KMS-11 (cell line): ENCODE results near the gene FBXO44.

ENCODE experiments used
- H2AFZ ChIP-seq: fragments of 200-600 bp; sonication (generic); 2 replicates; pipeline ENCODE4 v1.6.1; 2016; ENCODE audit warnings: antibody characterized with exemption, mixed run types, low read depth
- H3K27ac ChIP-seq: fragments of 200-600 bp; sonication (generic); 2 replicates; pipeline ENCODE4 v1.6.1; 2016; ENCODE audit warnings: mild to moderate bottlenecking, mixed run types
- H3K27me3 ChIP-seq: fragments of 200-600 bp; sonication (generic); 2 replicates; pipeline ENCODE4 v1.6.1; 2017; ENCODE audit warnings: mild to moderate bottlenecking, low read depth, mixed run types, moderate library complexity; ENCODE audit not compliant: insufficient read depth
- H3K36me3 ChIP-seq: fragments of 200-600 bp; sonication (generic); 2 replicates; pipeline ENCODE4 v1.6.1; 2017; ENCODE audit warnings: mild to moderate bottlenecking, mixed run types; ENCODE audit not compliant: insufficient read depth
- H3K4me1 ChIP-seq: fragments of 200-600 bp; sonication (generic); 2 replicates; pipeline ENCODE4 v1.6.1; 2016; ENCODE audit warnings: mild to moderate bottlenecking, low read depth, mixed run types; ENCODE audit not compliant: poor library complexity, severe bottlenecking
- H3K4me2 ChIP-seq: fragments of 200-600 bp; sonication (generic); 2 replicates; pipeline ENCODE4 v1.7.0; 2016; ENCODE audit warnings: mild to moderate bottlenecking, mixed run types
- H3K4me3 ChIP-seq: fragments of 200-600 bp; sonication (generic); IDR thresholded peaks from 2 replicates; pipeline ENCODE4 v1.6.1; 2017; ENCODE audit warnings: low read depth, low read length, mixed read lengths; ENCODE audit not compliant: insufficient read depth
- H3K79me2 ChIP-seq: fragments of 200-600 bp; sonication (generic); 2 replicates; pipeline ENCODE4 v1.6.1; 2016; ENCODE audit warnings: low read depth, mixed run types; ENCODE audit not compliant: insufficient read depth
- H3K9ac ChIP-seq: fragments of 200-600 bp; sonication (generic); 2 replicates; pipeline ENCODE4 v1.6.1; 2016; ENCODE audit warnings: mild to moderate bottlenecking, mixed run types
- H4K20me1 ChIP-seq: fragments of 200-600 bp; sonication (generic); 2 replicates; pipeline ENCODE4 v1.6.1; 2016; ENCODE audit warnings: mild to moderate bottlenecking, mixed run types; ENCODE audit not compliant: insufficient read depth
- TF ChIP-seq, protein P1 (sequence below): fragments of 200-600 bp; sonication (generic); conservative IDR thresholded peaks from 2 replicates; pipeline ENCODE4 v1.6.1; 2017; ENCODE audit warnings: low read depth, mild to moderate bottlenecking, antibody characterized with exemption, low read length, moderate library complexity, mixed read lengths

FBXO44 gene

GRCh38 chr1:11653861-11654136 is 878 bp upstream of the FBXO44 start:
- no peak overlapping the region for H2AFZ ChIP-seq
- no peak overlapping the region for H3K4me3 ChIP-seq
- H4K20me1 ChIP-seq: no peaks in the 10 kb centered on the region
- H3K79me2 ChIP-seq: no peaks in the 10 kb centered on the region
- H3K4me1 ChIP-seq: peaks cover 8% of the 10 kb centered on the region
- H3K4me2 ChIP-seq: no peak overlapping the region
- H3K9ac ChIP-seq: no peak overlapping the region
- no peaks in the 10 kb centered on the region for H3K27me3 ChIP-seq
- no peak overlapping the region for H3K27ac ChIP-seq
- H3K36me3 ChIP-seq: no peaks in the 10 kb centered on the region
- TF ChIP-seq, protein P1, sequence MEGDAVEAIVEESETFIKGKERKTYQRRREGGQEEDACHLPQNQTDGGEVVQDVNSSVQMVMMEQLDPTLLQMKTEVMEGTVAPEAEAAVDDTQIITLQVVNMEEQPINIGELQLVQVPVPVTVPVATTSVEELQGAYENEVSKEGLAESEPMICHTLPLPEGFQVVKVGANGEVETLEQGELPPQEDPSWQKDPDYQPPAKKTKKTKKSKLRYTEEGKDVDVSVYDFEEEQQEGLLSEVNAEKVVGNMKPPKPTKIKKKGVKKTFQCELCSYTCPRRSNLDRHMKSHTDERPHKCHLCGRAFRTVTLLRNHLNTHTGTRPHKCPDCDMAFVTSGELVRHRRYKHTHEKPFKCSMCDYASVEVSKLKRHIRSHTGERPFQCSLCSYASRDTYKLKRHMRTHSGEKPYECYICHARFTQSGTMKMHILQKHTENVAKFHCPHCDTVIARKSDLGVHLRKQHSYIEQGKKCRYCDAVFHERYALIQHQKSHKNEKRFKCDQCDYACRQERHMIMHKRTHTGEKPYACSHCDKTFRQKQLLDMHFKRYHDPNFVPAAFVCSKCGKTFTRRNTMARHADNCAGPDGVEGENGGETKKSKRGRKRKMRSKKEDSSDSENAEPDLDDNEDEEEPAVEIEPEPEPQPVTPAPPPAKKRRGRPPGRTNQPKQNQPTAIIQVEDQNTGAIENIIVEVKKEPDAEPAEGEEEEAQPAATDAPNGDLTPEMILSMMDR: no peak

- Histone ChIP-seq H3K4me3 (no peak overlapping the region), H3K9ac (no peak overlapping the region), H3K27me3 (no peaks in the 10 kb centered on the region), H2AFZ (no peak overlapping the region; the same call in 1 of the 2 replicates), H3K27ac (no peak overlapping the region), H3K36me3 (no peaks in the 10 kb centered on the region), H3K4me2 (peak overlapping the region; percentile 29; the same call in 1 of the 2 replicates), H3K79me2 (no peaks in the 10 kb centered on the region), H3K4me1 (peaks cover 8% of the 10 kb centered on the region), H4K20me1 (no peaks in the 10 kb centered on the region)
- TF ChIP-seq, protein P1: no peak
Measured at GRCh38 chr1:11654939-11655808, 497 bp downstream of the FBXO44 start.

DNA sequence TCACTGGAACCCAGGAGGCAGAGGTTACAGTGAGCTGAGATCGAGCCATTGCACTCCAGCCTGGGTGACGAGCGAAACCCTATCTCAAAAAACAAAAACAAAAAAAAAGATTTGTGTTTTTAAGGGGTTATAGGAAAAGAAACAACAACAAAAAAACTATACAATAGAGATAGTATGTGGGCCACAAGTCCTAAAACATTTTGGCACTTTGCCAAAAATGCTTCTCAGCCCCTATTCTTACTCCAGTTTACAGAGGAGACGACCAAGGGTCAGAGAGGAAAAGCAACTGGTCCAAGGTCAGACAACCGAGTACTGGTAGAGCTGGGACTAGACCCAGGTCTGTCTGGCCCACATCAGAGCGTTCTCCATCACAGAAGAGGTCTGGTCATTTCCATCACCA is 3.0 kb downstream of the FBXO44 start:
- Histone ChIP-seq H3K4me1 (no peaks in the 10 kb centered on the region), H3K36me3 (no peaks in the 10 kb centered on the region), H3K27ac (no peak overlapping the region), H3K27me3 (no peaks in the 10 kb centered on the region), H4K20me1 (no peaks in the 10 kb centered on the region), H3K4me2 (no peak overlapping the region), H3K4me3 (no peak overlapping the region), H2AFZ (no peak overlapping the region), H3K79me2 (no peaks in the 10 kb centered on the region), H3K9ac (no peak overlapping the region)
- TF ChIP-seq, protein P1: no peak

- Histone ChIP-seq H4K20me1 (no peaks in the 10 kb centered on the region), H3K27me3 (peaks cover 5% of the 10 kb centered on the region), H3K4me2 (no peak overlapping the region), H3K4me3 (no peak overlapping the region), H2AFZ (no peak overlapping the region), H3K4me1 (peaks cover 1% of the 10 kb centered on the region), H3K79me2 (no peaks in the 10 kb centered on the region), H3K9ac (no peak overlapping the region), H3K27ac (no peak overlapping the region), H3K36me3 (no peaks in the 10 kb centered on the region)
- TF ChIP-seq, protein P1: no peak
Measured at GRCh38 chr1:11658542-11658941, 3.9 kb downstream of the FBXO44 start.
